K562 (cell line): ENCODE data around the gene RNF224. TPM values are rescaled to one million over a fixed set of nuclear protein-coding genes. Genes with fewer than 3 reads are reported as not detected.

Source experiments
- CC2D1A ChIP-seq: fragments of 450-650 bp; IDR thresholded peaks from 2 replicates; pipeline ENCODE4 v1.6.1; 2017; ENCODE audit warnings: mild to moderate bottlenecking
- CEBPB ChIP-seq: fragments of 450-650 bp; IDR thresholded peaks from 2 replicates; pipeline ENCODE4 v1.6.1; 2016; ENCODE audit warnings: missing genetic modification characterization, missing compliant biosample characterization
- ELK3 ChIP-seq: fragments of 450-650 bp; formaldehyde crosslinking; IDR thresholded peaks from 2 replicates; pipeline ENCODE4 v1.4.0; 2020; ENCODE audit warnings: mild to moderate bottlenecking
- ETV1 ChIP-seq: fragments of 450-650 bp; conservative IDR thresholded peaks from 2 replicates; pipeline ENCODE4 v1.6.1; 2016; ENCODE audit warnings: missing genetic modification characterization, control low read depth, low read depth, missing compliant biosample characterization
- HDAC1 ChIP-seq, 2 experiments: fragments of 450-650 bp; IDR thresholded peaks; 2 replicates each; pipeline ENCODE4 v1.6.1; 2016 to 2017; ENCODE audit warnings: inconsistent platforms in 1 of 2, mild to moderate bottlenecking in 1 of 2, moderate library complexity in 1 of 2
- HDAC2 ChIP-seq: fragments of 450-650 bp; IDR thresholded peaks from 2 replicates; pipeline ENCODE4 v1.6.1; 2016; ENCODE audit warnings: mild to moderate bottlenecking
- KAT2B ChIP-seq: IDR thresholded peaks from one replicate; pipeline ENCODE4 v1.6.1; 2012; ENCODE audit warnings: low read depth, mild to moderate bottlenecking, control low read depth, inconsistent platforms, low read length, moderate library complexity
- MXD1 ChIP-seq: fragments of 250-450 bp; sonication (Bioruptor Pico); IDR thresholded peaks from 2 replicates; pipeline ENCODE4 v1.8.0; 2021; ENCODE audit warnings: borderline replicate concordance, mild to moderate bottlenecking, moderate library complexity; ENCODE audit not compliant: poor library complexity, severe bottlenecking
- NFRKB ChIP-seq: fragments of 450-650 bp; IDR thresholded peaks from 2 replicates; pipeline ENCODE4 v1.6.1; 2016; ENCODE audit warnings: low read depth
- PURB ChIP-seq: sonication (generic); formaldehyde crosslinking; IDR thresholded peaks from 2 replicates; pipeline ENCODE4 v1.9.0; 2021; ENCODE audit warnings: low read depth, mild to moderate bottlenecking, missing genetic modification reagents
- RB1 ChIP-seq: fragments of 450-650 bp; IDR thresholded peaks from 2 replicates; pipeline ENCODE4 v1.6.1; 2017; ENCODE audit warnings: low read depth, mild to moderate bottlenecking
- RBM22 ChIP-seq: fragments of 200-400 bp; formaldehyde crosslinking; IDR thresholded peaks from 2 replicates; pipeline ENCODE4 v1.6.1; 2018; ENCODE audit warnings: low read length, low read depth; ENCODE audit not compliant: poor library complexity, severe bottlenecking
- RBM34 ChIP-seq: fragments of 200-400 bp; formaldehyde crosslinking; IDR thresholded peaks from 2 replicates; pipeline ENCODE4 v1.6.1; 2018; ENCODE audit warnings: low read length, borderline replicate concordance; ENCODE audit not compliant: insufficient read depth
- RBM39 ChIP-seq: fragments of 200-400 bp; formaldehyde crosslinking; optimal IDR thresholded peaks from 2 replicates; pipeline ENCODE3; 2018; ENCODE audit warnings: low read depth, low read length
- SMAD2 ChIP-seq: fragments of 150-350 bp; IDR thresholded peaks from 2 replicates; pipeline ENCODE4 v1.6.1; 2014; ENCODE audit warnings: low read depth, mild to moderate bottlenecking, low read length
- SMAD4 ChIP-seq: fragments of 250-450 bp; sonication (Bioruptor Pico); conservative IDR thresholded peaks from 2 replicates; pipeline ENCODE4 v1.8.0; 2021; ENCODE audit warnings: inconsistent platforms, mild to moderate bottlenecking, moderate library complexity
- SREBF1 ChIP-seq: fragments of 150-350 bp; IDR thresholded peaks from 2 replicates; pipeline ENCODE4 v1.6.1; 2014; ENCODE audit warnings: antibody characterized with exemption, low read depth, low read length, borderline replicate concordance
- ZNF507 ChIP-seq: conservative IDR thresholded peaks from 2 replicates; pipeline ENCODE4 v1.6.1; 2017; ENCODE audit warnings: missing genetic modification characterization, missing compliant biosample characterization
- ZNF511 ChIP-seq: sonication (generic); formaldehyde crosslinking; IDR thresholded peaks from 2 replicates; pipeline ENCODE4 v1.8.0; 2022; ENCODE audit warnings: mild to moderate bottlenecking, missing genetic modification reagents
- ZNF57 ChIP-seq: fragments of 450-650 bp; formaldehyde crosslinking; IDR thresholded peaks from 2 replicates; pipeline ENCODE4 v1.4.0; 2020; ENCODE audit warnings: mild to moderate bottlenecking, moderate library complexity
- polyA plus RNA-seq, 8 experiments: library from polyadenylated mRNA; depleted of rRNA in 4 of 8; stranded (reverse) in 5 of 8; unstranded in 3 of 8; fragments of >200 nt; fragmentation: Nextera tagmentation in 2 of 8; fragmentation: Illumina TruSeq in 1 of 8; extraction: Ambion mirVana in 2 of 8; extraction: Trizol in 1 of 8; gene quantifications; 2 replicates each; pipeline versions ENCODE4 v1.2.1 to v1.2.3, GENCODE V29; 2011 to 2014; ENCODE audit warnings: inconsistent platforms in 1 of 8, missing spikeins in 1 of 8
- total RNA-seq, 7 experiments: library from RNA; depleted of rRNA in 6 of 7; stranded (reverse); fragments of >200 nt in 6 of 7; fragmentation: Illumina TruSeq in 2 of 7; extraction: Trizol in 2 of 7; gene quantifications; 2 replicates each; pipeline versions ENCODE4 v1.2.1 to v1.2.3, GENCODE V29; 2011 to 2021; ENCODE audit warnings: low replicate concordance in 1 of 7
- TF ChIP-seq, protein P1 (sequence below): sonication (generic); formaldehyde crosslinking; IDR thresholded peaks from 2 replicates; pipeline ENCODE4 v1.9.0; 2022; ENCODE audit warnings: mild to moderate bottlenecking, missing genetic modification reagents
- TF ChIP-seq, protein P2 (sequence below), 2 experiments: fragments of 450-650 bp in 1 of 2; IDR thresholded peaks; 2 replicates each; pipeline ENCODE4 v1.6.1; 2011 to 2017; ENCODE audit warnings: low read depth in 2 of 2, antibody characterized with exemption in 1 of 2, borderline replicate concordance in 1 of 2, low read length in 1 of 2, mild to moderate bottlenecking in 1 of 2, mixed read lengths in 1 of 2; ENCODE audit not compliant: control insufficient read depth in 1 of 2

The RNF224 gene
- total and polyA plus RNA-seq, 9 of the 15 experiments (the other 6 are each of a cell fraction or from before 2014, with no cell fraction given): not detected

- TF ChIP-seq ELK3 (CRISPR knock-in tag) (no peak), ETV1 (0 out of 2 replicates have a peak, but pooled peaks have one; percentile 31), HDAC1 (IDR thresholded peaks at IDR 0.05) (peak; percentile 45 to 79; a peak in 2 of 4 replicates), MXD1 (CRISPR knock-in tag) (peak; percentile 83), RBM34 (no peak), CEBPB (tag) (peak; percentile 50), ZNF511 (CRISPR knock-in tag) (0 out of 2 replicates have a peak, but pooled peaks have one; percentile 62), HDAC2 (no peak; the same call in 1 of the 2 replicates), RBM22 (no peak), SMAD4 (CRISPR knock-in tag) (no peak), ZNF57 (no peak), CC2D1A (peak; percentile 16; the same call in 1 of the 2 replicates), RBM39 (no peak), NFRKB (peak; percentile 88), SMAD2 (no peak), SREBF1 (no peak), RB1 (no peak), ZNF507 (no peak), KAT2B (no peak), PURB (CRISPR knock-in tag) (no peak)
- TF ChIP-seq, protein P1, sequence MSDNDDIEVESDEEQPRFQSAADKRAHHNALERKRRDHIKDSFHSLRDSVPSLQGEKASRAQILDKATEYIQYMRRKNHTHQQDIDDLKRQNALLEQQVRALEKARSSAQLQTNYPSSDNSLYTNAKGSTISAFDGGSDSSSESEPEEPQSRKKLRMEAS: peak; percentile 86
- TF ChIP-seq, protein P2, sequence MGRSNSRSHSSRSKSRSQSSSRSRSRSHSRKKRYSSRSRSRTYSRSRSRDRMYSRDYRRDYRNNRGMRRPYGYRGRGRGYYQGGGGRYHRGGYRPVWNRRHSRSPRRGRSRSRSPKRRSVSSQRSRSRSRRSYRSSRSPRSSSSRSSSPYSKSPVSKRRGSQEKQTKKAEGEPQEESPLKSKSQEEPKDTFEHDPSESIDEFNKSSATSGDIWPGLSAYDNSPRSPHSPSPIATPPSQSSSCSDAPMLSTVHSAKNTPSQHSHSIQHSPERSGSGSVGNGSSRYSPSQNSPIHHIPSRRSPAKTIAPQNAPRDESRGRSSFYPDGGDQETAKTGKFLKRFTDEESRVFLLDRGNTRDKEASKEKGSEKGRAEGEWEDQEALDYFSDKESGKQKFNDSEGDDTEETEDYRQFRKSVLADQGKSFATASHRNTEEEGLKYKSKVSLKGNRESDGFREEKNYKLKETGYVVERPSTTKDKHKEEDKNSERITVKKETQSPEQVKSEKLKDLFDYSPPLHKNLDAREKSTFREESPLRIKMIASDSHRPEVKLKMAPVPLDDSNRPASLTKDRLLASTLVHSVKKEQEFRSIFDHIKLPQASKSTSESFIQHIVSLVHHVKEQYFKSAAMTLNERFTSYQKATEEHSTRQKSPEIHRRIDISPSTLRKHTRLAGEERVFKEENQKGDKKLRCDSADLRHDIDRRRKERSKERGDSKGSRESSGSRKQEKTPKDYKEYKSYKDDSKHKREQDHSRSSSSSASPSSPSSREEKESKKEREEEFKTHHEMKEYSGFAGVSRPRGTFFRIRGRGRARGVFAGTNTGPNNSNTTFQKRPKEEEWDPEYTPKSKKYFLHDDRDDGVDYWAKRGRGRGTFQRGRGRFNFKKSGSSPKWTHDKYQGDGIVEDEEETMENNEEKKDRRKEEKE (IDR thresholded peaks at IDR 0.05; ENCODE audit: borderline replicate concordance in 1 of 2, control insufficient read depth in 1 of 2, low read depth in 2 of 2, low read length in 1 of 2): 0 out of 4 replicates have a peak, but pooled peaks of 1 of the 2 experiments have one; percentile 25
These were observed 49.4 kb downstream of the RNF224 start (continued) for GRCh38 chr9:137276473-137277328.
